CD4-positive, alpha-beta T cell treated with Interleukin-17A for 1 hour (primary cell): ENCODE measurements around the gene PPP1R10.

Source experiments
- DNase-seq: peaks from one replicate; pipeline ENCODE4 v3.0.0-alpha.2; 2020

PPP1R10 gene

DNA sequence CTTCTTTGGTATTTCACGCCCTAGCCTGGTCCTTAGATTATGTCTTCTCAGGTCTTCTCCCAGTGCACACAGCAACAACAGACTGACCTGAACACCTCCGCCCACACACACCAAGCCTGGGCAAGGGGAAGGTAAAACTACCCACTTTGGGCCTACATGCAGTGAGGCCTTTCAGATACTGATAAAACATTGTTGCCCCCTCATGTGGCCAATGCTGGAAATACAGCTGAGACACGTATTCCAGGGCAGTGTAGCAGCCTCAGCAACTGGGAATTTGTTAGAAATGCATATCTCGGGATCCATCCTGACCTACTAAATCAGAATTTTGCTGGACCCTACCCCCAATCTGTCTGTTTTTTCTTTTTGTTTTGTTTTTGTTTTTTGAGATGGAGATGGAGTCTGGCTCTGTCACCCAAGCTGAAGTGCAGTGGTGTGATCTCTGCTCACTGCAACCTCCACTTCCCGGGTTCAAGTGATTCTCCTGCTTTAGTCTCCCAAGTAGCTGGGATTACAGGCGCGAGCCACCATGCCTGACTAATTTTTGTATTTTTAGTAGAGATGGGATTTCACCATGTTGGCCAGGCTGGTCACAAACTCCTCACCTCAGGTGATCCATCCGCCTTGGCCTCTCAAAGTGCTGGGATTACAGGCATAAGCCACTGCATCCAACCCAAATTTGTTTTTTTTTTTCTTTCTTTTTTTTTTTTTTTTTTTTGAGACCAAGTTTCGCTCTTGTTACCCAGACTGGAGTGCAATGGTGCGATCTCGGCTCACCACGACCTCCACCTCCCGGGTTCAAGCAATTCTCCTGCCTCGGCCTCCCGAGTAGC, 19.5 kb downstream of the PPP1R10 start:
- DNase-seq = peak; percentile 86

DNA sequence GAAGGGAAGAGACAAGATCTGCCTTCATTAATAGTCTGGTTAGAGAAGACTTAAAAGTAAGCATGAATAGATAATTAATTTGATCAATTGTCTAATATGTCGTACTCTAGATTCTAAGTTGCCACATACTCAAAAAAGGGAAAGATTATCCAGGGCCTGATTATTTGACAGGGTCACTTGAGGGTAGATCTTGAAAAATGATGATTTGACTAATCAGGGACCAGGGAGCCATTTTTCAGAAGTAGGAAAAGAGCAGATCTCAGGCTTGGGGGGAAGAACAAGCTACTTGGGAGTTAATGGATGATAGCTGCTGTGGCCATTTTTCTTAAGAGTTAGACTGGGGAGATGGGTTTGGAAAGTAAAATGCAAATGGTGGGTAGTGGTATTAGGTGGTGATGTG, 24.8 kb downstream of the PPP1R10 start:
- no peak for DNase-seq

DNA sequence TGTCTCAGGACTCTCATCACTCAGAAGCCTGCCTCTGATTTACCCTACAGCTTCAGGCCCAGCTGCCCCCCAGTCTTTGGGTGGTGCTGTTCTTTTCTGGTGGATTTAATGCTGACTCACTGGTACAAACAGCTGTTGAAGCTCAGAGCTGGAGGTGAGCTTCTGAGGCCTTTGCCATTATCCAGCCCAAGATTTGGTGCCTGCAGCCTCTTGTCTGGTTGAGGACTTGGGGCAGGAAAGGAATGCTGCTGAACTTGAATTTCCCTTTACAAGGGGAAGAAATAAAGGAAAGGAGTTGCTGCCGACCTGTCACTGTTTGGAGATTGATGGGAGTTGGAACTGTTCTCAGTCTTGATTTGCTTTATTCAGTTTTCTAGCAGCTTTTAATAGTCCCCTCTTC, 26.0 kb downstream of the PPP1R10 start:
- DNase-seq = no peak

DNA sequence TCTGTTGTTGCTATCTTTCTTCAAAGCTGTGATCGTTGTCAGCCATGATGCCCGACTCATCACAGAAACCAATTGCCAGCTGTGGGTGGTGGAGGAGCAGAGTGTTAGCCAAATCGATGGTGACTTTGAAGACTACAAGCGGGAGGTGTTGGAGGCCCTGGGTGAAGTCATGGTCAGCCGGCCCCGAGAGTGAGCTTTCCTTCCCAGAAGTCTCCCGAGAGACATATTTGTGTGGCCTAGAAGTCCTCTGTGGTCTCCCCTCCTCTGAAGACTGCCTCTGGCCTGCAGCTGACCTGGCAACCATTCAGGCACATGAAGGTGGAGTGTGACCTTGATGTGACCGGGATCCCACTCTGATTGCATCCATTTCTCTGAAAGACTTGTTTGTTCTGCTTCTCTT, 26.5 kb downstream of the PPP1R10 start:
- no peak for DNase-seq

DNA sequence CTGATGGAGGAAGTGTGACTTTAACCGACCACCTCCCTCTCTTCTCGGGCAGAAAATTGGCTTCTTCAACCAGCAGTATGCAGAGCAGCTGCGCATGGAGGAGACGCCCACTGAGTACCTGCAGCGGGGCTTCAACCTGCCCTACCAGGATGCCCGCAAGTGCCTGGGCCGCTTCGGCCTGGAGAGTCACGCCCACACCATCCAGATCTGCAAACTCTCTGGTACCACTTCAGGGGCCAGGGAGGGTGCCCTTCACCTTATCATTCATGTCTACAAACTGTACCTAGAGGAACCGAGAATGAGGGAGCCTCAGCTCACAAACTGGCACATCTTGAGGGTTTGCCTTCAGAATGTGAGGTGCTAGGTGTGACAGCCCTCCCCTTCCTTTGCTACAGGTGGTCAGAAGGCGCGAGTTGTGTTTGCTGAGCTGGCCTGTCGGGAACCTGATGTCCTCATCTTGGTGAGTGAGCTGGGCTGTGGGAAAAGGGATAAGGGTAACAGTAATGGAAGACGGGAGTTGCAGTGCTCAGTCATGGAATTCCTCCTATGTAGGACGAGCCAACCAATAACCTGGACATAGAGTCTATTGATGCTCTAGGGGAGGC, 27.2 kb downstream of the PPP1R10 start:
- DNase-seq = no peak

DNA sequence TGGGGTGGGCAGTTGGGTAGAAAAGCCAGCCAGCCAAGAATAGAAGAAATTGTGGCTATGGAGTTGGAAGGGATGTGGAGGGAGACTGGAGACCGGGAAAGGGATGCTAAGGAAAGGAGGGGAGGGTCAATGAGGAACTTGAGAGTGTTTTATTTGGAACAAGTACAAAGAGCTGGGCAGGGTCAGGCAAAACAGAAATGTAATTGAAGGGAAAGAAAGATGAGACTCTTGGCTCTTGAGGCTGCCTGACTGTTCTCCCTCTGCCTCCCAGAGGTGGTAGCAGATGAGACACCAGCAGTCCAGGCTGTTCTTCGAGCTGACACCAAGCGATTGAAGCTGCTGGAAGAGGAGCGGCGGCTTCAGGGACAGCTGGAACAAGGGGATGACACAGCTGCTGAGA, 33.1 kb downstream of the PPP1R10 start:
- DNase-seq = no peak

DNA sequence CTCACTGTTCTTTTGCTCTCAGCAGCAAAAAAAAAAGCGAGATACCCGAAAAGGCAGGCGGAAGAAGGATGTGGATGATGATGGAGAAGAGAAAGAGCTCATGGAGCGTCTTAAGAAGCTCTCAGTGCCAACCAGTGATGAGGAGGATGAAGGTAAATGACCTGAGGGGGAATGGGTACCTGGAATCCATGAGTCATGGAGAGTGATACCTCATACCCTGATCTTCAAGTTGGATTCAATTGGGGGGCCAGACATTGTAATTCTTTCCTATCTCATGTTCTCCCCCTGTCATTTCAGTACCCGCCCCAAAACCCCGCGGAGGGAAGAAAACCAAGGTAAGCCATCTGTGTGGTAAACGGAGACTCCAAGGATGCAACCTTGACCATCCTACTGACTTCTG, 39.0 kb downstream of the PPP1R10 start:
- no peak for DNase-seq

DNA sequence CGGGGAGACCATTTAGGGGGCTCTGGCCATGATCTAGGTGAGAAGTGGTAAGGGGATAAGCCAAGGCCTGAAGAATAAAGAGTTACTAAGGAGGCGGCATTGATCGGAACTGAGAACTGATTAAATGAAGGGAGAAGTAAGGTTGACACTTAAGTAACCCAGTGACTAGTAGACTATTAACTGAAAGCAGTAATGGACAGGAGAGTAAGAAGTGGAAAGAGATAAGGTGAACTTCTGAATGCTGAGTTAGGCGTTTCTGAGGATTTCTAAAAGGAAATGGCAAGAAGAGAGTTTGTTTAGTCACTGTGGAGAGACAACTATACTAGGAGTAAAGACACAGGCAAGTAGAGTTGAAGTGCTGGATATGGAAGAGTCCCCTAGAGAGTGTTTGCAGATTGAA, 43.9 kb downstream of the PPP1R10 start:
- DNase-seq = no peak

DNA sequence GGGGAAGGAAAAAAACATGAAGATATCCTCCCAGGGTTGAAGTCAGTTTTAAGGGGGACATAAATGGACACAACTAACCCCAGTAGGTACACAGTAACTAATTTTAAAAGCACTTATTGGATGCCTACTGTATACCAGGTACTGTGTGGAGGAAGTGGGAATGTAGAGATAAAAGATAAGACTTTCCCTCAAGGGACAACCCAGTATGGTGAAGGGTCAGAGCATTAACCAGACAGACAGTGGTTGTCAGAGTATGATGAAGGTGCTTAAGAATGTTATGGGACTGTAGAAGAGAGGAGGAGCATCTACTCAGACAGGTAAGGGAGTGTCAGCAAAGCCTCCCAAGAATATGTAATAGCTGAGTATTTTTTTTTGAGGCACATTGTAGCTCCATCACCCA, 44.9 kb downstream of the PPP1R10 start:
- DNase-seq = no peak

DNA sequence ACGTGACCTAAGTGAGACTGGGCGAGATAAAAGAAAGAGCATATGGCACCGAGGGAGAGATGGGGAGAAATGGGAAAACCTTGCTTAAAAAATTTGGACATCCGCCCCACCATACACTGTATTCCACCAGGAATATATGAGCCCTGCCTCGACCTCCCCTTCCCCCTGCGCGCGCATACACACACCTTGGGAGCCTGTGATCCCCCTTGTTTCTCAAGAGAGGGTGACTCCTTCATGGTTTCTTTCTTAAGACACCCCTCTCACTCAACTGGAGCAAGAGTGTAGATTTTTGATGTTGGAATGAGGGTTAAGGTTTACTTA, 45.3 kb downstream of the PPP1R10 start:
- DNase-seq = no peak

DNA sequence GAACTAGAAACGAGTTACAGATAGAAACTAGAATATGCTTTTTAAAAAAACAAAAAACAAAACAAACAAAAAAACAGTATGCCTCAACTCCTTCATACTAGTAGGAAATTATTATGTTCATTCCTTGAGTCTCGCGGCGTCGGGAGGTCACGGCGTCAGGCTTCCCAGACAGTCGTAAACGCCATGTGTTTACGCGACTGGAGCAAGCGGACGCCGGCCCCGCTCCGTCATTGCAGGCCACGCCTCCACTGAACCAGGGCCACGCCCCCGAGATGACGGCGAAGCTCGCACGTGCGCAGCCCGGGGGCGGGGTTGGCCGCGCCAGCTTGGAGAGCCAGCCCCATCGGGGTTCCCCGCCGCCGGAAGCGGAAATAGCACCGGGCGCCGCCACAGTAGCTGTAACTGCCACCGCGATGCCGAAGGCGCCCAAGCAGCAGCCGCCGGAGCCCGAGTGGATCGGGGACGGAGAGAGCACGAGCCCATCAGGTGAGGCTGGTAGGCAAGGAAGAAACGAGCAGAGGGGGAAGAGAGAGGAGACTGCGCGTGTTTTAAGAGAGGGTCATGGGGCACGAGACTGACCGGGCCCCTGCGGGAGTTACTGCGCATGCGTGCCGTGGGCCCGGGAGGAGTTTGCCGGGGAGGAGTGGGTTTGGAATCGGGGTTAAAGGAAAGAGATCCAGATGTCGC, 45.8 kb downstream of the PPP1R10 start, which contains the start of gene ABCF1:
Gene ABCF1 (plus strand): TSS at position 368 of the 687 bp plus-strand sequence. CDS start 46 bp downstream, at position 414.
- DNase-seq = peak; percentile 99

DNA sequence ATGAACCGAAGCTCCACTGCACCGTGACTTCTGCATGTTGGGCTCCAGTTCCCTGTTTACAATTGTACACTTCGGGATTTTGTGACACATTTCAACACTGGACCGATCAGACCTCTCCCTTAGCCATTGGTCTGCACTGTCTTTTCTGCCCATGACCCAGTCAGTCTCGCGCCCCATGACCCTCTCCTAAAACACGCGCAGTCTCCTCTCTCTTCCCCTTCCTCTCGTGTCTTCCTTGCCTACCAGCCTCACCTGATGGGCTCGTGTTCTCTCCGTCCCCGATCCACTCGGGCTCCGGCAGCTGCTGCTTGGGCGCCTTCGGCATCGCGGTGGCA, 46.3 kb downstream of the PPP1R10 start:
- DNase-seq = no peak

DNA sequence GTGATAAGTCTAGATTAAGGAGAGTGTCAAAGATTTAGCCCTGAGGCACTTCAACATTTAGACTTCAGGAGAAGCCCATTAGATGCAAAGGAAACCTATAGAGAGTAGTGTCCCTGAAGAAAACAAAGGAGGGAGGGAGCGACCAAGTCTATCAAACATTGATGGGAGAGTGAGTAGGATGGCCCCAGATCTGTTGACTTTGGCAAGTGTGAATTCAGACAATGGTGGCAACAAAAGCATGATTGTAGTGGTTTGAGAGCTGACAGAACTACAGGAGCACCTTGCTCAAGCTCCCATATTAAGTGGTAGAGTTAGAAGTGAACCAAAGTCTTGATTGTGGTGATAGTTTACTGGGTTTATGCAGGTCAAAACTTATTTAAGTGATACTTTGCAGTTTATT, 46.8 kb downstream of the PPP1R10 start:
- DNase-seq = no peak

DNA sequence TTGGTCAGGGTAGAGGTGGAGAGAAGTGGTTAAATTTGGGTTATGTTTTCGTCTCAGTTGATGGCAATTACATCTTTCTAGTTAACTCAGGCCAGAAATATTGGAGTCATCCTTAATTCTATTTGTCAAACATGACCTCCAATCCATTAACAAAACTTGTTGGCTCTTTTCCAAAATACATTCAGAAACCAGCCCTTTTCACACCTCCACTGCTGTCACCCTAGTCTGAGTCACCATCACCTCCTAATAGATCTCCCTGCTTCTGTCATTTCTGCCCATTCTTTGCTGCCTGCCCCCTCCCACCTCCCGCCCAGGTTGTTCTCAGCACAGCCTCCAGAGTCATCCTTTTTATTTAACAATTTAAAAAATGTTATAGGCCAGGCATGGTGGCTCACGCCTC, 48.8 kb downstream of the PPP1R10 start:
- DNase-seq = peak; percentile 63

DNA sequence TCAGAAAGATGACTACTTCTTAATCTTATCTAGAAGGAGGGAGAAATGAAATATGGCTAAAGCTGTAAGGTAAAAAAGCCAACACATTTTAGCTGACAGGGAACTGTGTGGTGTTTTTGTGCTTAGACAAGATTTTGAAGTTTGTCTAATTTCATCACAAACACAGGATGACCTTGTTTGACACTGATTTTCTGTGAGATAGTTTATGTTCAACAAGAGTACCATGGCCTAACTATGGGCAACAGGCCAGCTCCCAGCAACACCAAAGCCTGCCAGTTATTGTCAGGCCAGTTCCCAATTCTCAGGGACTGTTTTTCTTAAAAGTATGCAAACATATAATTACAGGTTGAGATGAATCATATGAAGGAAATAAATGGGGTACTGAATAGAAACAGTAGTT, 51.3 kb downstream of the PPP1R10 start:
- DNase-seq = no peak

DNA sequence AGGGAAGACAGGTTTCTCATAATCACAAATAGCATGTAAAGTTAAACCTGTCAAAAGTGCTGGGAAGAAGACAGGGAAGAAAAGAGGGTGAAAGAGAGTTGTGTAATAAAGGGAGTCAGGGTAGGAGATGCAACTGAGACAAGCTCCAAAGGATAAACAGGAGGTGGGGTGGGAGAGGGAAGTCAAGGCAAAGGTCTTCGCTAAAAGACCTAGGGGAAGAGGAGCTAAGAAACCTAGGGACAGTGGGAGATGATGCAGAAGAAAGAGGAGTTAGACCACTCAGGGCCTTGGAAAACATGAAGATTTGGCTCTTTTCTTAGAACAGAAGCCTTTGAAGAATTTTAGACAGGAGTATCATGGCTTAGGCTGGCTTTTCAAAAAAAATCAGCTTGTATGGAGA, 52.9 kb downstream of the PPP1R10 start:
- DNase-seq = no peak

DNA sequence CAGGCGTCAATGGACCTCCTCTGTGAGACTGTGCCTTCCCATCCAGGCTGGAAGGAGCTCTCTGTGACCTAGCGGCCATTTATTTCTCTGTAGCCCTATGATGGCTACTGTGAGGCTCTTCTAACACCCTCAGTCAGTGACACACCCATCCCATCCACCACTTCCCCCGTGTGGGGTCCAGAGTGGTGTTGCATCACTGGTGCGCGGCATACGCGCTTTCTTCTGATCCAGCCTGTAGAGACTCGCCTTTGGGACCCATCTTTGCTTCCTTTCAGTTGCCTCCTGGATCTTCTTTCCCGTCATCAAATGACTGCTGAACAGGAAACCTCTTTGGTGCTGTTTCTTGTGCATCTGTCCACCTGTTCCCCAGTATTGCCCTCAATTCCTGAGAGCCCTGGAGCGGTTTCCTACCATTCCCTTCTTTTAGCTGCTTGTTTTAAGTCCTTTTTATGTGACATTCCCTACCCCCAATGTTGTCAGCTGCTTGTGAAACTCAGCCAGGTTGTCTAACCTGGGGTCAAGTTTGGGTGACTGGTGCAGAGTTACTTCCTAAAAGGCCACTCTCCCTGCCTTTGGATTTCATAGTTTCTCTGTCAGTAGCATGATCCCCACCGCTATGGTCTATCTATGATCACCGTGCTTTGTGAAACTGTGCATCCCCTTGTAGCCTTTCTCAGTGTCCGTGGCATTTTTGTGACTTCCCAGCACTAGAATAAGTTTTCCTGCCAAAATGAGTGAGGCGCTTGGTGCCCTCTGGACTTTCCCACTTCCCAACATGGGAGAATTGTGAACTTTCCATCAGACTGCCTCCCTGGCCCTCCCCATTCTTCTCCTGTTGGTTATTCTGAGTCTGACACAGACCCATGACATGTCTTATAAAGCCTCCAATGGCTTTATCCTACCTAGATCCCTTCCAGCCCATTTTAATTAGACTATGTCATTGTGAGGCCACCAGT, 54.3 kb downstream of the PPP1R10 start:
- DNase-seq = no peak

DNA sequence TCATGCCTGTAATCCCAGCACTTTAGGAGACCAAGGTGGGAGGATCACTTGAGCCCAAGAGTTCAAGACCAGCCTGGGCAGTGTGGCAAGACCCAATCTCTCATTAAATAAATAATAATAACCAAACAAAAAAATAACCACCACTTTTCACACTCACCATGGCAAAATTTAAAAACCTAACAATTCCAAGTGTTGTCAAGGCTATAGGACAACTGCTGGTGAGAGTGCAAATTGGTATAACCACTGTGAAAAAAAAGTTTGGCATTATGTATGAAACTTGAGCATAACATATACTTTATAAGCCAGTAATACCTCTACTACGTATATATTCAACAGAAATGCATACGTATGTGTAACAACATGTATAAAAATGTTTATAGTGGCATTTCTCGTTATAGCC, 56.1 kb downstream of the PPP1R10 start:
- DNase-seq = no peak

DNA sequence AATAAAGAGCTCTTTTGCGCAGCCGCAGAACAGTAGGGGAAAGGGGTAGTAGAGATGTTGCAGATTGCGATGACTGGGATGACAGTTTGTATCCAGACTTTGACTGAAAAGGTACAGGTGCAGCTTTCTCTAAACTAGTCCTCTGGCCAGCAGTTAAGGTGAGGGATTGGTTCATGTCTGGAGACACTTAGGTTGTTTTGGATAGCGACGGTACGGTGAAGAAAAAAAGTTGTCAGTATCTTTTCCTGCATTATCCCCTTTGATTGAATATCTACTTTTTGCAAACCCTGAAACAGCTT, 59.4 kb downstream of the PPP1R10 start:
- peak; percentile 73 for DNase-seq

DNA sequence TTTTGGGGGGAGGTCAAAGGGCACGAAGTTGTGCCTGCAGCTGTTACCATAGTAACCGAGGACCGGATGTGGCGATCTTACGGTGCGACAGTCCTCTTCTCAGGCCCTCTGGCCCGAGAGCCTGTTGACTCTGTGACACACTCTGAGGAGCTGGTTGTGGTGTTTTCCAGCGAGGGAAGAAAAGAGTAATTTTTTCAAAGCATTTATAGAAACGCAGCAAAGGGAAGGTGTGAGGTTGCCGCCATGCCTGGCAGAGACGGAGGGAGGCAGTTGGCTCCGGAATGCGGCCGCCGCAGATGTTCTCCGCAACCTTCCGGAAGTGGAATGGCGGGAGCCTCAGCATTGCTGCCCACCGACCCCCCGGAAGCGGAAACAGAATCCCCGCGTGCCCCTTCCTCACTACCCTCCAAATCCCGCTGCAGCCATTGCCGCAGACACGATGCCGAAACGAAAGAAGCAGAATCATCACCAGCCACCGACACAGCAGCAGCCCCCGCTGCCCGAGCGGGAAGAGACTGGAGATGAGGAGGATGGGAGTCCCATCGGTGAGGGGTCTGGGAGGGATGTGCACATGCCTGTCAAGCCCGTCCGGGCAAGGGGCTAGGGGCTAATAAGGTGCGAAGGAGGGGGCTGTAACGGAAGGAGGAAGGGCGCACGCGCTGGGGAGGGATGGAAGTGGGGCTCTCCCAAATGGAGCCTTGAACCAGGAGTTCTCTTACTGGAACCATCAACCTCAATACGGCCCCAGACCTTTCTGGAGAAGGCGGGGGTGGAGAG, 59.9 kb downstream of the PPP1R10 start, which contains the start of gene PRR3:
Gene PRR3 (plus strand): TSS at position 390 of the 777 bp plus-strand sequence. CDS start 50 bp downstream, at position 440.
- DNase-seq = peak; percentile 95

DNA sequence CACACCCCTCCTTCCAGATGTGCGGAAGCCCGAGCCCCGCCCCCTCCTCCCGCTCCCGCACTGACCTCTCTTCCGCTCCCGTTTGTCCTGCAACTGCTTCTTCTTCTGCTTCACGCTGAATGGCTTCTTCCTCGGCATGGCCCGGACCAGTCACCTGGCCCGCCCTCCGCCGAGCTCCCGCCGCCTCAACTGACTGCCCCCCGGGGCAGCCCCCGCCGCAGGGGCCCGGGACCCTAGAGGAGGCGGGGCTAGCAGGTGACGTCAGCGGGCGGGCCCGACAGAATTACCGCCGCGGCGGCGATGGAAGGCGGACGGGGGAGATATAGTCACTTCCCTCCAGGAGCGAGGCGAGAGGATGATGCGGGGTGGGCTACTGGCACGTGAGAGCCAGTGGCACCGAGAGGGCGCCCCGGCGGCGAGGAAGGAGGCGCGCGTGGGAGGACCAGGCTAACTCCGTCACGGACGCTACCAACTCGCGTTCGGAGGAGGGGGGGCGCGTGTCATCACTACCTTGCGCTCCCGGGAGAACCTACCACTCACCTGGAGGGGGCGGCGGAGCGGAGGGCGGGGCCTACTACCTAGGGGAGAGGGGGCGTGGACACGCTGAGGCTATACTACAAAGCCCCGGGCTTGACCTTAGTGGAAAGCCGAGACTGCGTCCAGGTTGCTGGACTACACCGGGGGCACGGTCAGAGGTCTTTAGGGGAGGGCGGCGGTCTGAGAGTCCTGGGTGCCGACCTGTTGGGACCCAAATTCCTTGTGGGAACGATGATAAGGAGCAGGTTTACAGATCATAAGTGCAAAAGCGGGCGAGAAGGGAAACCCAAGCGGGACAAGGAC, 60.8 kb downstream of the PPP1R10 start, which contains the start of gene GNL1:
Gene GNL1 (minus strand): TSS at position 424 of the 840 bp plus-strand sequence. CDS start 286 bp downstream, at position 138.
- peak; percentile 98 for DNase-seq

DNA sequence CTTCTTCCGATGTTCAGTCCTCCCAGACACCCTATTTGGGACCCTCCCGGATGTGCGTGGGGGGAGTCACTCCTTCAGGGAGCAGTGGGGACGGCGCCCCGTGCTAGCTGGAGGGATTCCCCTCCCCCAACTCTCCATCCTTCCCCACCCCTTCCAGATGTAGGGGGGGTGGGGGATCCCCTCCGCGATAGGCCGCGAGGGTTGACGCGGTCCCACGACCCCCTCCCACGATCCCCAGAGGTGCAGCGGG, 61.3 kb downstream of the PPP1R10 start:
- no peak for DNase-seq
